Measurements from ENCODE around the gene NLK. TPM values are rescaled to one million over a fixed set of nuclear protein-coding genes. Genes with fewer than 3 reads are reported as not detected.

Gene NLK
- total RNA-seq, 1 experiment from 2014 or later: 31.8 TPM

DNA sequence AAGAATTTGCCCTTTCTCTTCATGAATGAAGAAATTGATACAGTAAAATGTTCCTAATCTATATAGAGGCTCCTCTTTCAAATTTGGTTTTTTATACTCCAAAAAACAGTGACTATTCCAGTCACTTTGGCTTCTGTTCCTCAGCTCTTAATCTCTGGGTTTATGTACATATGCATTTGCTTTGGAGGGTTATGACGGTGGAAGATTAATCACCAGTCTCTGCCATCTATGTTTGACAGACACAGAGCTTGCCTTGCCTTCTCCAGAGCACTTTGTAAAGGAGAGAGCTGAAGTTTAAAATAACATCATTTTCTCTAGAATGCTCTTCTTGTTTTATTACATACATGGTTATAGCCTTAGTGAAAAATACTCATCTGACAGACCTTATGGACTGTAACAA, 99.3 kb downstream of the NLK start:
- no peak overlapping the region for H3K9ac ChIP-seq (ENCODE audit: extremely low read depth, insufficient read length, low read length)
- TF ChIP-seq, protein P1, sequence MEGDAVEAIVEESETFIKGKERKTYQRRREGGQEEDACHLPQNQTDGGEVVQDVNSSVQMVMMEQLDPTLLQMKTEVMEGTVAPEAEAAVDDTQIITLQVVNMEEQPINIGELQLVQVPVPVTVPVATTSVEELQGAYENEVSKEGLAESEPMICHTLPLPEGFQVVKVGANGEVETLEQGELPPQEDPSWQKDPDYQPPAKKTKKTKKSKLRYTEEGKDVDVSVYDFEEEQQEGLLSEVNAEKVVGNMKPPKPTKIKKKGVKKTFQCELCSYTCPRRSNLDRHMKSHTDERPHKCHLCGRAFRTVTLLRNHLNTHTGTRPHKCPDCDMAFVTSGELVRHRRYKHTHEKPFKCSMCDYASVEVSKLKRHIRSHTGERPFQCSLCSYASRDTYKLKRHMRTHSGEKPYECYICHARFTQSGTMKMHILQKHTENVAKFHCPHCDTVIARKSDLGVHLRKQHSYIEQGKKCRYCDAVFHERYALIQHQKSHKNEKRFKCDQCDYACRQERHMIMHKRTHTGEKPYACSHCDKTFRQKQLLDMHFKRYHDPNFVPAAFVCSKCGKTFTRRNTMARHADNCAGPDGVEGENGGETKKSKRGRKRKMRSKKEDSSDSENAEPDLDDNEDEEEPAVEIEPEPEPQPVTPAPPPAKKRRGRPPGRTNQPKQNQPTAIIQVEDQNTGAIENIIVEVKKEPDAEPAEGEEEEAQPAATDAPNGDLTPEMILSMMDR (conservative IDR thresholded peaks at IDR 0.05): no peak
- Mint-ChIP-seq H3K27ac (no peak overlapping the region), H3K9me3 (no peaks in the 10 kb centered on the region), H3K27me3 (ENCODE audit: low read depth) (no peaks in the 10 kb centered on the region), H3K36me3 (ENCODE audit: insufficient read depth in 1 of 3, low read depth in 3 of 3) (peaks cover 0 to 5% (median 0%) of the 10 kb centered on the region in 3 experiments; a peak in 1 of 7 replicates), H3K4me1 (peaks cover 5 to 7% of the 10 kb centered on the region in 2 experiments), H3K4me3 (no peak overlapping the region)
- H3K4me2 ChIP-seq (ENCODE audit: insufficient read depth, insufficient read length, low read length): no peak overlapping the region
- H3K9me3 ChIP-seq (ENCODE audit: control insufficient read depth, low read depth, low read length): no peaks in the 10 kb centered on the region
- H4K8ac ChIP-seq (replicated peaks; ENCODE audit: insufficient read length, low read depth, low read length): no peak overlapping the region
- H2BK120ac ChIP-seq (ENCODE audit: low read depth, low read length, poor library complexity, severe bottlenecking): no peak overlapping the region
- no peaks in the 10 kb centered on the region for H4K20me1 ChIP-seq (ENCODE audit: control insufficient read depth, insufficient read depth, insufficient read length)
- H3K27ac ChIP-seq (ENCODE audit: insufficient read length, low read depth, low read length): no peak overlapping the region
- H2AFZ ChIP-seq (ENCODE audit: low read length): no peak overlapping the region
- H3K14ac ChIP-seq (ENCODE audit: insufficient read depth, low read length): no peak overlapping the region
- no peak overlapping the region for H3K56ac ChIP-seq (ENCODE audit: insufficient read length, low read depth, low read length)
- H3K27me3 ChIP-seq (ENCODE audit: insufficient read depth, low read length): no peaks in the 10 kb centered on the region
- no peak overlapping the region for H2BK20ac ChIP-seq (ENCODE audit: low read depth, low read length, poor library complexity, severe bottlenecking)
- no peak overlapping the region for H3K18ac ChIP-seq (ENCODE audit: insufficient read length, low read depth, low read length)
- H2BK12ac ChIP-seq (ENCODE audit: insufficient read length, low read depth, low read length): no peak overlapping the region
- H3T11ph ChIP-seq (ENCODE audit: low read length): no peak overlapping the region
- no peaks in the 10 kb centered on the region for H3K23me2 ChIP-seq (ENCODE audit: insufficient read length, low read depth, low read length, poor library complexity, severe bottlenecking)
- no peaks in the 10 kb centered on the region for H3K79me2 ChIP-seq (ENCODE audit: insufficient read depth, low read length)
- no peaks in the 10 kb centered on the region for H3K4me1 ChIP-seq (ENCODE audit: insufficient read depth, low read length)
- no peak overlapping the region for H2BK15ac ChIP-seq (ENCODE audit: low read depth, low read length)
- H4K91ac ChIP-seq (ENCODE audit: insufficient read length, low read depth, low read length): no peak overlapping the region
- no CpG with 5 or more reads among the region's 1 CpG for WGBS (ENCODE audit: extremely low coverage, insufficient read length, low lambda C conversion rate)
- no peaks in the 10 kb centered on the region for H3K79me1 ChIP-seq (ENCODE audit: insufficient read depth, low read depth, low read length, poor library complexity, severe bottlenecking)
- no peak for DNase-seq
- H2AK5ac ChIP-seq (ENCODE audit: insufficient read length, low read length): no peak overlapping the region
- no peak overlapping the region for H3K4ac ChIP-seq (ENCODE audit: low read depth, low read length)
- H4K5ac ChIP-seq (ENCODE audit: insufficient read length, low read depth, low read length): no peak overlapping the region
- H3K23ac ChIP-seq (ENCODE audit: insufficient read length, low read depth, low read length): no peak overlapping the region
- no peak overlapping the region for H2BK5ac ChIP-seq (ENCODE audit: insufficient read length, low read length)

Measured in H9 (cell line).